ENCODE data around the gene ARFGAP1.

ARFGAP1 gene

GRCh38 chr20:63311833-63312243 lies 39.2 kb downstream of the ARFGAP1 start:
- H3K4me3 ChIP-seq (ENCODE audit: insufficient read length, low read depth) = no peak overlapping the region
- H3K9me3 ChIP-seq (ENCODE audit: insufficient read depth, low read length) = no peaks in the 10 kb centered on the region
- TF ChIP-seq YY1 (IDR thresholded peaks at IDR 0.05; ENCODE audit: insufficient read depth, insufficient read length) = no peak
- no peak for TF ChIP-seq SUZ12 (IDR thresholded peaks at IDR 0.05; ENCODE audit: extremely low read depth, insufficient read depth, insufficient read length)
- no peak for TF ChIP-seq ZNF274 (IDR thresholded peaks at IDR 0.05; ENCODE audit: low read depth, low read length)
- H3K4me1 ChIP-seq (ENCODE audit: insufficient read depth, insufficient read length) = peaks cover 19% of the 10 kb centered on the region
- H3K27me3 ChIP-seq (ENCODE audit: insufficient read depth, insufficient read length) = no peaks in the 10 kb centered on the region
- H3K36me3 ChIP-seq (ENCODE audit: insufficient read depth, insufficient read length, low read length) = peaks cover 8% of the 10 kb centered on the region
- no peak for DNase-seq (ENCODE audit: low read depth, low spot score)
- H3K9ac ChIP-seq (ENCODE audit: insufficient read length, low read depth) = no peak overlapping the region

- DNase-seq (ENCODE audit: low read depth, low spot score) = no peak
- Histone ChIP-seq H3K9me3 (ENCODE audit: insufficient read depth, low read length) (no peaks in the 10 kb centered on the region), H3K4me1 (ENCODE audit: insufficient read depth, insufficient read length) (peaks cover 17% of the 10 kb centered on the region), H3K4me3 (ENCODE audit: insufficient read length, low read depth) (no peak overlapping the region), H3K9ac (ENCODE audit: insufficient read length, low read depth) (no peak overlapping the region), H3K27me3 (ENCODE audit: insufficient read depth, insufficient read length) (no peaks in the 10 kb centered on the region), H3K36me3 (ENCODE audit: insufficient read depth, insufficient read length, low read length) (peaks cover 8% of the 10 kb centered on the region)
- no peak for TF ChIP-seq YY1 (IDR thresholded peaks at IDR 0.05; ENCODE audit: insufficient read depth, insufficient read length)
- TF ChIP-seq ZNF274 (IDR thresholded peaks at IDR 0.05; ENCODE audit: low read depth, low read length) = no peak
- no peak for TF ChIP-seq SUZ12 (IDR thresholded peaks at IDR 0.05; ENCODE audit: extremely low read depth, insufficient read depth, insufficient read length)
Measured at GRCh38 chr20:63312273-63312672, 39.7 kb downstream of the ARFGAP1 start.

GRCh38 chr20:63312690-63313348 lies 40.2 kb downstream of the ARFGAP1 start:
- Histone ChIP-seq H3K4me3 (ENCODE audit: insufficient read length, low read depth) (no peak overlapping the region), H3K9ac (ENCODE audit: insufficient read length, low read depth) (no peak overlapping the region), H3K4me1 (ENCODE audit: insufficient read depth, insufficient read length) (peaks cover 17% of the 10 kb centered on the region), H3K27me3 (ENCODE audit: insufficient read depth, insufficient read length) (no peaks in the 10 kb centered on the region), H3K9me3 (ENCODE audit: insufficient read depth, low read length) (no peaks in the 10 kb centered on the region), H3K36me3 (ENCODE audit: insufficient read depth, insufficient read length, low read length) (peaks cover 8% of the 10 kb centered on the region)
- DNase-seq (ENCODE audit: low read depth, low spot score) = no peak
- TF ChIP-seq YY1 (IDR thresholded peaks at IDR 0.05; ENCODE audit: insufficient read depth, insufficient read length) = no peak
- no peak for TF ChIP-seq ZNF274 (IDR thresholded peaks at IDR 0.05; ENCODE audit: low read depth, low read length)
- no peak for TF ChIP-seq SUZ12 (IDR thresholded peaks at IDR 0.05; ENCODE audit: extremely low read depth, insufficient read depth, insufficient read length)

- DNase-seq (ENCODE audit: low read depth, low spot score) = no peak
Measured at GRCh38 chr20:63313349-63314014, 40.9 kb downstream of the ARFGAP1 start.

GRCh38 chr20:63314015-63314471 lies 41.4 kb downstream of the ARFGAP1 start:
- DNase-seq (ENCODE audit: low read depth, low spot score) = no peak
- no peaks in the 10 kb centered on the region for H3K9me3 ChIP-seq (ENCODE audit: insufficient read depth, low read length)
- peaks cover 16% of the 10 kb centered on the region for H3K4me1 ChIP-seq (ENCODE audit: insufficient read depth, insufficient read length)
- H3K4me3 ChIP-seq (ENCODE audit: insufficient read length, low read depth) = no peak overlapping the region
- peaks cover 8% of the 10 kb centered on the region for H3K36me3 ChIP-seq (ENCODE audit: insufficient read depth, insufficient read length, low read length)
- no peak for TF ChIP-seq YY1 (IDR thresholded peaks at IDR 0.05; ENCODE audit: insufficient read depth, insufficient read length)
- TF ChIP-seq SUZ12 (IDR thresholded peaks at IDR 0.05; ENCODE audit: extremely low read depth, insufficient read depth, insufficient read length) = no peak
- TF ChIP-seq ZNF274 (IDR thresholded peaks at IDR 0.05; ENCODE audit: low read depth, low read length) = no peak
- no peaks in the 10 kb centered on the region for H3K27me3 ChIP-seq (ENCODE audit: insufficient read depth, insufficient read length)
- no peak overlapping the region for H3K9ac ChIP-seq (ENCODE audit: insufficient read length, low read depth)

More at GRCh38 chr20:63313349-63314014, 40.9 kb downstream of the ARFGAP1 start:
- Histone ChIP-seq H3K27me3 (ENCODE audit: insufficient read depth, insufficient read length) (no peaks in the 10 kb centered on the region), H3K36me3 (ENCODE audit: insufficient read depth, insufficient read length, low read length) (peaks cover 8% of the 10 kb centered on the region), H3K4me1 (ENCODE audit: insufficient read depth, insufficient read length) (peaks cover 17% of the 10 kb centered on the region), H3K9ac (ENCODE audit: insufficient read length, low read depth) (no peak overlapping the region), H3K9me3 (ENCODE audit: insufficient read depth, low read length) (no peaks in the 10 kb centered on the region), H3K4me3 (ENCODE audit: insufficient read length, low read depth) (no peak overlapping the region)
- TF ChIP-seq ZNF274 (IDR thresholded peaks at IDR 0.05; ENCODE audit: low read depth, low read length) (no peak), YY1 (IDR thresholded peaks at IDR 0.05; ENCODE audit: insufficient read depth, insufficient read length) (no peak), SUZ12 (IDR thresholded peaks at IDR 0.05; ENCODE audit: extremely low read depth, insufficient read depth, insufficient read length) (no peak)

- H3K27me3 ChIP-seq (ENCODE audit: insufficient read depth, insufficient read length) = no peaks in the 10 kb centered on the region
- H3K4me1 ChIP-seq (ENCODE audit: insufficient read depth, insufficient read length) = peaks cover 12% of the 10 kb centered on the region
- DNase-seq (ENCODE audit: low read depth, low spot score) = no peak
- H3K9ac ChIP-seq (ENCODE audit: insufficient read length, low read depth) = no peak overlapping the region
- peaks cover 8% of the 10 kb centered on the region for H3K36me3 ChIP-seq (ENCODE audit: insufficient read depth, insufficient read length, low read length)
- TF ChIP-seq ZNF274 (IDR thresholded peaks at IDR 0.05; ENCODE audit: low read depth, low read length) (no peak), YY1 (IDR thresholded peaks at IDR 0.05; ENCODE audit: insufficient read depth, insufficient read length) (no peak), SUZ12 (IDR thresholded peaks at IDR 0.05; ENCODE audit: extremely low read depth, insufficient read depth, insufficient read length) (no peak)
- H3K9me3 ChIP-seq (ENCODE audit: insufficient read depth, low read length) = no peaks in the 10 kb centered on the region
- no peak overlapping the region for H3K4me3 ChIP-seq (ENCODE audit: insufficient read length, low read depth)
Measured at GRCh38 chr20:63314566-63315239, 42.1 kb downstream of the ARFGAP1 start.

GRCh38 chr20:63315240-63315689 lies 42.7 kb downstream of the ARFGAP1 start:
- no peak for DNase-seq (ENCODE audit: low read depth, low spot score)
- Histone ChIP-seq H3K4me3 (ENCODE audit: insufficient read length, low read depth) (no peak overlapping the region), H3K9me3 (ENCODE audit: insufficient read depth, low read length) (no peaks in the 10 kb centered on the region), H3K27me3 (ENCODE audit: insufficient read depth, insufficient read length) (no peaks in the 10 kb centered on the region), H3K9ac (ENCODE audit: insufficient read length, low read depth) (no peak overlapping the region), H3K4me1 (ENCODE audit: insufficient read depth, insufficient read length) (peaks cover 8% of the 10 kb centered on the region), H3K36me3 (ENCODE audit: insufficient read depth, insufficient read length, low read length) (peaks cover 8% of the 10 kb centered on the region)
- no peak for TF ChIP-seq SUZ12 (IDR thresholded peaks at IDR 0.05; ENCODE audit: extremely low read depth, insufficient read depth, insufficient read length)
- TF ChIP-seq YY1 (IDR thresholded peaks at IDR 0.05; ENCODE audit: insufficient read depth, insufficient read length) = no peak
- TF ChIP-seq ZNF274 (IDR thresholded peaks at IDR 0.05; ENCODE audit: low read depth, low read length) = no peak

All from NT2/D1 (cell line).